RKO (cell line): ENCODE data around the gene ZNF850.

Experiments
- DNase-seq: peaks from one replicate; pipeline ENCODE4 v3.0.0-alpha.2; 2016; ENCODE audit warnings: low spot score

ZNF850 gene

GRCh38 chr19:36688058-36688457 is 84.5 kb downstream of the ZNF850 start:
- DNase-seq, result peak; percentile 61

- peak; percentile 97 for DNase-seq
These were observed 85.2 kb downstream of the ZNF850 start, which contains the start of gene ZNF567 for GRCh38 chr19:36687214-36688056. Gene ZNF567 (plus strand): TSS chr19:36687612. CDS start chr19:36694868, 7,256 bp downstream.

- peak; percentile 33 for DNase-seq
These were observed 86.0 kb downstream of the ZNF850 start for GRCh38 chr19:36686365-36687213.

- no peak for DNase-seq
These were observed 86.8 kb downstream of the ZNF850 start for GRCh38 chr19:36685835-36686234.

- DNase-seq, result no peak
These were observed 93.2 kb downstream of the ZNF850 start for GRCh38 chr19:36679455-36679854.

- no peak for DNase-seq
These were observed 98.4 kb downstream of the ZNF850 start for GRCh38 chr19:36674201-36674600.

- no peak for DNase-seq
These were observed 100.2 kb downstream of the ZNF850 start for GRCh38 chr19:36672368-36672767.

- no peak for DNase-seq
These were observed 104.0 kb downstream of the ZNF850 start for GRCh38 chr19:36668646-36669045.

GRCh38 chr19:36665832-36666231 is 106.8 kb downstream of the ZNF850 start:
- no peak for DNase-seq
